Caco-2 (cell line): ENCODE data around the gene KIF16B. TPM values are rescaled to one million over a fixed set of nuclear protein-coding genes. Genes with fewer than 3 reads are reported as not detected.

Source experiments
- BruUV-seq: library from RNA; stranded (reverse); fragments of 400-500 nt; replicated peaks from 2 replicates; lab custom pipeline; 2021; lab: Mats Ljungman, UMichigan
- CTCF ChIA-PET: fragments of 300-600 bp; sonication (Branson Sonifier 250); formaldehyde crosslinking; loops from one replicate; lab custom pipeline; 2022; ENCODE audit warnings: antibody characterized with exemption; lab: Charles Lee
- POLR2A ChIA-PET: fragments of 300-600 bp; sonication (Branson Sonifier 250); formaldehyde crosslinking; loops from one replicate; lab custom pipeline; 2022; ENCODE audit warnings: antibody characterized with exemption; lab: Charles Lee
- DNase-seq, 2 experiments: peaks; one replicate each; pipeline versions ENCODE4 v3.0.0 to v3.0.0-alpha.2; 2020 to 2022
- H3K27me3 ChIP-seq: replicated peaks from 2 replicates; pipeline ENCODE4 v1.6.0; 2011; ENCODE audit warnings: low read length; ENCODE audit not compliant: control insufficient read depth, insufficient read depth
- H3K36me3 ChIP-seq: 2 replicates; pipeline ENCODE4 v1.5.1; 2011; ENCODE audit warnings: low read length; ENCODE audit not compliant: control insufficient read depth, insufficient read depth
- H3K4me1 ChIP-seq: fragments of 250-450 bp; sonication (Bioruptor Pico); 2 replicates; pipeline ENCODE4 v1.5.1; 2020; ENCODE audit warnings: mild to moderate bottlenecking
- H3K4me3 ChIP-seq: 2 replicates; pipeline ENCODE4 v1.5.1; 2011; ENCODE audit warnings: low read depth, mild to moderate bottlenecking, control low read depth, low read length
- H3K9me3 ChIP-seq: fragments of 250-450 bp; sonication (Bioruptor Pico); 2 replicates; pipeline ENCODE4 v1.5.1; 2020; ENCODE audit warnings: mild to moderate bottlenecking, moderate library complexity
- H3K27ac Mint-ChIP-seq: one replicate; pipeline ENCODE4 v1.8.0; 2022; ENCODE audit warnings: mixed read lengths; ENCODE audit not compliant: unreplicated experiment
- H3K27me3 Mint-ChIP-seq: one replicate; pipeline ENCODE4 v1.8.0; 2022; ENCODE audit warnings: mixed read lengths; ENCODE audit not compliant: insufficient read depth, unreplicated experiment
- H3K36me3 Mint-ChIP-seq: one replicate; pipeline ENCODE4 v1.8.0; 2022; ENCODE audit warnings: mild to moderate bottlenecking, mixed read lengths; ENCODE audit not compliant: insufficient read depth, unreplicated experiment
- H3K4me1 Mint-ChIP-seq: one replicate; pipeline ENCODE4 v1.8.0; 2022; ENCODE audit warnings: low read depth, mixed read lengths; ENCODE audit not compliant: unreplicated experiment
- H3K4me3 Mint-ChIP-seq: one replicate; pipeline ENCODE4 v1.8.0; 2022; ENCODE audit warnings: mild to moderate bottlenecking, moderate library complexity, mixed read lengths; ENCODE audit not compliant: unreplicated experiment
- H3K9me3 Mint-ChIP-seq: one replicate; pipeline ENCODE4 v1.8.0; 2022; ENCODE audit warnings: mixed read lengths; ENCODE audit not compliant: unreplicated experiment
- CTCF ChIP-seq, 2 experiments: fragments of 200-600 bp in 1 of 2; IDR thresholded peaks; 1 replicate in 1 of 2; 2 replicates in 1 of 2; pipeline versions ENCODE4 v1.5.1 to v1.8.0; 2011 to 2022; ENCODE audit warnings: antibody characterized with exemption in 1 of 2, control low read depth in 1 of 2, inconsistent platforms in 1 of 2, low read depth in 1 of 2, low read length in 1 of 2, mild to moderate bottlenecking in 1 of 2, moderate library complexity in 1 of 2; ENCODE audit not compliant: insufficient read depth in 1 of 2, severe bottlenecking in 1 of 2, unreplicated experiment in 1 of 2
- intact Hi-C: fragments of 100-400 bp; cut with micrococcal nuclease; formaldehyde crosslinking; loops from one replicate; pipeline ENCODE4 v1.10.0; 2022; ENCODE audit not compliant: unreplicated experiment
- total RNA-seq: library from RNA; stranded (reverse); gene quantifications from 2 replicates; pipeline ENCODE4 v1.2.3, GENCODE V29; 2022

KIF16B gene
- total RNA-seq, 1 experiment from 2014 or later = 11.3 TPM

- Mint-ChIP-seq H3K9me3 (peaks cover 12% of the 10 kb centered on the region), H3K36me3 (peaks cover 5% of the 10 kb centered on the region), H3K27ac (no peak overlapping the region), H3K27me3 (no peaks in the 10 kb centered on the region), H3K4me3 (no peak overlapping the region), H3K4me1 (no peaks in the 10 kb centered on the region)
- H3K9me3 ChIP-seq = peaks cover 10% of the 10 kb centered on the region
- TF ChIP-seq CTCF (IDR thresholded peaks at IDR 0.05; ENCODE audit: insufficient read depth in 1 of 2, low read depth in 1 of 2, low read length in 1 of 2, severe bottlenecking in 1 of 2, unreplicated experiment in 1 of 2) = no peak
- H3K27me3 ChIP-seq = no peaks in the 10 kb centered on the region
- no peaks in the 10 kb centered on the region for H3K4me1 ChIP-seq
- intact Hi-C loops = no loop called here
- ChIA-PET CTCF (interaction anchor here (1.6 kb wide), 1 partner anchor 209 kb away, joined by 3 read pairs; no protein-coding TSS in a partner anchor), POLR2A (no interaction called here)
- H3K36me3 ChIP-seq = no peaks in the 10 kb centered on the region
- H3K4me3 ChIP-seq = no peak overlapping the region
- DNase-seq = no peak
- BruUV-seq = no TSS peak
Observed at GRCh38 chr20:16552015-16552414, 21.2 kb downstream of the KIF16B start.

GRCh38 chr20:16551607-16552006, 21.6 kb downstream of the KIF16B start:
- Mint-ChIP-seq H3K36me3 (peaks cover 5% of the 10 kb centered on the region), H3K9me3 (peaks cover 12% of the 10 kb centered on the region), H3K27ac (no peak overlapping the region), H3K4me3 (no peak overlapping the region), H3K27me3 (no peaks in the 10 kb centered on the region), H3K4me1 (no peaks in the 10 kb centered on the region)
- BruUV-seq = no TSS peak
- ChIA-PET POLR2A (no interaction called here), CTCF (interaction anchor here (1.6 kb wide), 1 partner anchor 209 kb away, joined by 3 read pairs; no protein-coding TSS in a partner anchor)
- no peak for DNase-seq
- Histone ChIP-seq H3K4me3 (no peak overlapping the region), H3K36me3 (no peaks in the 10 kb centered on the region), H3K27me3 (no peaks in the 10 kb centered on the region), H3K4me1 (no peaks in the 10 kb centered on the region), H3K9me3 (peaks cover 10% of the 10 kb centered on the region)
- intact Hi-C loops = no loop called here
- TF ChIP-seq CTCF (IDR thresholded peaks at IDR 0.05; ENCODE audit: insufficient read depth in 1 of 2, low read depth in 1 of 2, low read length in 1 of 2, severe bottlenecking in 1 of 2, unreplicated experiment in 1 of 2) = no peak

DNA sequence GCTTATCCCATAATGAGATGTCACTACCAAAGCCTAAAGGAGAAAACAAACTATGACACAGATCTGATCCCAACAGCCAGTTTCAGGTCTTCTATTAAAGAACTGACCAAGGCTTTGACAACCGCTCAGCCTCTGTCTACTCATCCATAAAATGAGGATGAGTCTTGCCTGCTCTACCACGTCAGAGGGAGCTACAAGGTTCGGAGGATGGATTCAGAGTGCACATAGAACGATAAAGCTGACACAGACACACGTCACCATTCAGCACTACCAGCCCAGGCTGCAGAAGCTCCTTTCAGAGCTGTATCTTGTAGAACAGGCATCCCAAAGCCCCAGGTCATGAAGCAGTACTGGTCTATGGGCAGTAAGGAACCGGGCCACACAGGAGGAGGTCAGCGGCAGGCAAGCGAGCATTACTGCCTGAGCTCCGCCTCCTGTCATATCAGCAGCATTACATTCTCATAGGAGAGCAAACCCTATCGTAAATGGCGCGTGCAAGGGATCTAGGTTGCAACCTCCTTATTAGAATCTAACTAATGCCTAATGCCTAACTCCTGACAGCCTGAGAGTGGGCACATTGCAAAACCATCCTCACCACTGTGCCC, 25.1 kb downstream of the KIF16B start:
- Mint-ChIP-seq H3K36me3 (peaks cover 4% of the 10 kb centered on the region), H3K4me3 (no peak overlapping the region), H3K4me1 (no peaks in the 10 kb centered on the region), H3K27me3 (no peaks in the 10 kb centered on the region), H3K27ac (no peak overlapping the region), H3K9me3 (peaks cover 5% of the 10 kb centered on the region)
- no peak for TF ChIP-seq CTCF (IDR thresholded peaks at IDR 0.05; ENCODE audit: insufficient read depth in 1 of 2, low read depth in 1 of 2, low read length in 1 of 2, severe bottlenecking in 1 of 2, unreplicated experiment in 1 of 2)
- ChIA-PET CTCF (no interaction called here), POLR2A (no interaction called here)
- intact Hi-C loops = no loop called here
- no TSS peak for BruUV-seq
- Histone ChIP-seq H3K9me3 (no peaks in the 10 kb centered on the region), H3K36me3 (no peaks in the 10 kb centered on the region; the same call in 1 of the 2 replicates), H3K4me3 (no peak overlapping the region), H3K27me3 (no peaks in the 10 kb centered on the region), H3K4me1 (no peaks in the 10 kb centered on the region)
- no peak for DNase-seq
